ENCODE measurements around the gene MFF. TPM values are rescaled to one million over a fixed set of nuclear protein-coding genes. Genes with fewer than 3 reads are reported as not detected.
"Not testable (repeated sequence)": the region's sequence is repeated elsewhere in the genome, so short reads cannot be mapped to it uniquely, and the experiment has no call there.

Gene MFF
- total and polyA plus RNA-seq, 2 of the 4 experiments (the other 2 are of a cell fraction) = 70.1 to 86.4 TPM

GRCh38 chr2:227386630-227387029 is 61.6 kb downstream of the MFF start:
- H3K9ac ChIP-seq (ENCODE audit: low read depth, low read length) = no peak overlapping the region
- H2AFZ ChIP-seq (replicated peaks; ENCODE audit: low read length, poor library complexity) = no peak overlapping the region
- WGBS, 2 experiments (ENCODE audit: extremely low coverage in 2 of 2, insufficient read length in 1 of 2) = no CpG with 5 or more reads among the region's 6 CpGs
- no peak overlapping the region for H2BK5ac ChIP-seq (ENCODE audit: low read depth, low read length, poor library complexity, severe bottlenecking)
- H3K27me3 ChIP-seq (ENCODE audit: control insufficient read depth, insufficient read depth, low read length) = no peaks in the 10 kb centered on the region
- H3K9me1 ChIP-seq (ENCODE audit: insufficient read depth, low read length) = no peaks in the 10 kb centered on the region
- no peak overlapping the region for H2AK5ac ChIP-seq (ENCODE audit: low read depth, low read length)
- H3K4me2 ChIP-seq (ENCODE audit: low read depth, low read length) = no peak overlapping the region
- H2BK120ac ChIP-seq (ENCODE audit: low read depth, low read length) = no peak overlapping the region
- H3K9me3 ChIP-seq (ENCODE audit: control insufficient read depth, insufficient read depth, low read length) = no peaks in the 10 kb centered on the region
- no peak for DNase-seq
- H4K8ac ChIP-seq (ENCODE audit: low read depth in 2 of 2, low read length in 2 of 2) = no peak overlapping the region
- no peak overlapping the region for H3K27ac ChIP-seq (ENCODE audit: insufficient read depth, low read length)
- dilution Hi-C loops (cut with HindIII; ENCODE audit: low sequenced_read_pairs, unreplicated experiment) (no loop called here), intact Hi-C loops (cut with micrococcal nuclease) (no loop called here), in situ Hi-C loops (cut with MboI; ENCODE audit: low sequenced_read_pairs) (no loop called here)
- H2AK9ac ChIP-seq (replicated peaks; ENCODE audit: low read depth, low read length, poor library complexity) = no peak overlapping the region
- ChIA-PET POLR2A (ENCODE audit: unreplicated experiment) (no interaction called here), CTCF (interaction anchor here (1.4 kb wide), 1 partner anchor 20 kb away, joined by 6 read pairs; no protein-coding TSS in a partner anchor)
- H3K79me1 ChIP-seq (ENCODE audit: low read depth in 1 of 2, low read length in 2 of 2) = no peaks in the 10 kb centered on the region
- no peak overlapping the region for H3K4ac ChIP-seq (ENCODE audit: low read depth, low read length)
- H3K4me3 ChIP-seq (ENCODE audit: insufficient read depth, low read depth, low read length) = no peak overlapping the region
- no peak overlapping the region for H2BK15ac ChIP-seq (ENCODE audit: low read depth, low read length)
- no TSS peak for BruUV-seq (replicated peaks)
- no peak overlapping the region for H4K91ac ChIP-seq (ENCODE audit: insufficient read depth, low read depth, low read length)
- no peaks in the 10 kb centered on the region for H3K36me3 ChIP-seq (ENCODE audit: control insufficient read depth, insufficient read depth, low read length)
- H3K4me1 ChIP-seq (ENCODE audit: control insufficient read depth, insufficient read depth, low read length) = peaks cover 3% of the 10 kb centered on the region
- H3K56ac ChIP-seq (ENCODE audit: extremely low read depth, insufficient read depth, low read length) = no peak overlapping the region
- no peaks in the 10 kb centered on the region for H4K20me1 ChIP-seq (ENCODE audit: insufficient read depth, low read length)
- no peak overlapping the region for H3K14ac ChIP-seq (replicated peaks; ENCODE audit: low read depth, low read length)
- ATAC-seq (ENCODE audit: low read depth) = no peak
- 0 out of 2 replicates have a peak overlapping the region, but pooled peaks have one; percentile 4 for H3K18ac ChIP-seq (ENCODE audit: low read depth, low read length)
- H2BK20ac ChIP-seq (ENCODE audit: low read depth, low read length) = no peak overlapping the region
- no peak overlapping the region for H3K23ac ChIP-seq (ENCODE audit: low read depth, low read length)
- TF ChIP-seq MAFK (IDR thresholded peaks at IDR 0.05; ENCODE audit: low read depth, low read length) (no peak), RAD21 (IDR thresholded peaks at IDR 0.05; ENCODE audit: low read length) (no peak), CEBPB (IDR thresholded peaks at IDR 0.05; ENCODE audit: low read depth, low read length) (no peak), RFX5 (IDR thresholded peaks at IDR 0.05; ENCODE audit: low read depth, low read length) (no peak)
- H4K5ac ChIP-seq (ENCODE audit: low read depth, low read length) = 0 out of 2 replicates have a peak overlapping the region, but pooled peaks have one; percentile 16

- POLR2A ChIA-PET (ENCODE audit: unreplicated experiment); H3K4me1 ChIP-seq (ENCODE audit: control insufficient read depth, insufficient read depth, low read length); H3K4me2 ChIP-seq (ENCODE audit: low read depth, low read length); H3K9me1 ChIP-seq (ENCODE audit: insufficient read depth, low read length); H4K20me1 ChIP-seq (ENCODE audit: insufficient read depth, low read length); H3K14ac ChIP-seq (replicated peaks; ENCODE audit: low read depth, low read length); intact Hi-C loops (cut with micrococcal nuclease); in situ Hi-C loops (cut with MboI; ENCODE audit: low sequenced_read_pairs); DNase-seq; H3K27me3 ChIP-seq (ENCODE audit: control insufficient read depth, insufficient read depth, low read length); BruUV-seq (replicated peaks); H2AK9ac ChIP-seq (replicated peaks; ENCODE audit: low read depth, low read length, poor library complexity); H3K9me3 ChIP-seq (ENCODE audit: control insufficient read depth, insufficient read depth, low read length); H3K9ac ChIP-seq (ENCODE audit: low read depth, low read length); H3K4me3 ChIP-seq (ENCODE audit: insufficient read depth, low read depth, low read length); H3K36me3 ChIP-seq (ENCODE audit: control insufficient read depth, insufficient read depth, low read length); ATAC-seq (ENCODE audit: low read depth); H3K79me1 ChIP-seq (ENCODE audit: low read depth in 1 of 2, low read length in 2 of 2); dilution Hi-C loops (cut with HindIII; ENCODE audit: low sequenced_read_pairs, unreplicated experiment): not testable (repeated sequence)
- H3K4ac ChIP-seq (ENCODE audit: low read depth, low read length) = peak within 1 kb of the TSS; percentile 71
- H2AFZ ChIP-seq (replicated peaks; ENCODE audit: low read length, poor library complexity) = peak within 1 kb of the TSS; percentile 60
- peak within 1 kb of the TSS; percentile 65 for H2BK20ac ChIP-seq (ENCODE audit: low read depth, low read length)
- CTCF ChIA-PET = interaction anchor here (1.3 kb wide), 1 partner anchor 39 kb away, joined by 4 read pairs; no protein-coding TSS in a partner anchor
- peak within 1 kb of the TSS; percentile 21; the same call in 1 of the 2 replicates for H3K23ac ChIP-seq (ENCODE audit: low read depth, low read length)
- peak within 1 kb of the TSS; percentile 41; the same call in 1 of the 2 replicates for H2AK5ac ChIP-seq (ENCODE audit: low read depth, low read length)
- no CpG with 5 or more reads among the region's 7 CpGs for WGBS, 2 experiments (ENCODE audit: extremely low coverage in 2 of 2, insufficient read length in 1 of 2)
- H4K8ac ChIP-seq (ENCODE audit: low read depth in 2 of 2, low read length in 2 of 2) = peak within 1 kb of the TSS; percentile 73 to 76; a peak in 3 of 4 replicates
- peak within 1 kb of the TSS; percentile 78 for H2BK120ac ChIP-seq (ENCODE audit: low read depth, low read length)
- peak within 1 kb of the TSS; percentile 88 for H3K18ac ChIP-seq (ENCODE audit: low read depth, low read length)
- peak within 1 kb of the TSS; percentile 92 for H4K91ac ChIP-seq (ENCODE audit: insufficient read depth, low read depth, low read length)
- H2BK15ac ChIP-seq (ENCODE audit: low read depth, low read length) = peak within 1 kb of the TSS; percentile 77; the same call in 2 of the 3 replicates
- H2BK5ac ChIP-seq (ENCODE audit: low read depth, low read length, poor library complexity, severe bottlenecking) = peak within 1 kb of the TSS; percentile 94
- H3K27ac ChIP-seq (ENCODE audit: insufficient read depth, low read length) = peak within 1 kb of the TSS; percentile 93
- H3K56ac ChIP-seq (ENCODE audit: extremely low read depth, insufficient read depth, low read length) = peak within 1 kb of the TSS; percentile 7; the same call in 1 of the 2 replicates
- peak within 1 kb of the TSS; percentile 97 for H4K5ac ChIP-seq (ENCODE audit: low read depth, low read length)
These were observed 62.5 kb downstream of the MFF start, which contains the start of gene SCYGR1 for GRCh38 chr2:227387583-227387982. SCYGR1 (minus strand) TSS chr2:227387949; CDS start chr2:227387949, 0 bp downstream.
